ENCODE results near the gene SASH3.

The SASH3 gene

GRCh38 chrX:129808829-129809796 is 29.4 kb downstream of the SASH3 start:
- DNase-seq (ENCODE audit: low spot score): no peak

- no peak for DNase-seq (ENCODE audit: low spot score)
Observed at GRCh38 chrX:129813662-129814368, 34.1 kb downstream of the SASH3 start.

- no peak for DNase-seq (ENCODE audit: low spot score)
Observed at GRCh38 chrX:129818123-129818522, 38.4 kb downstream of the SASH3 start.

GRCh38 chrX:129823115-129823514 is 43.4 kb downstream of the SASH3 start:
- peak; percentile 51 for DNase-seq (ENCODE audit: low spot score)

- DNase-seq (ENCODE audit: low spot score): no peak
Observed at GRCh38 chrX:129823522-129823921, 43.8 kb downstream of the SASH3 start.

GRCh38 chrX:129824620-129825019 is 44.9 kb downstream of the SASH3 start:
- DNase-seq (ENCODE audit: low spot score): no peak

- no peak for DNase-seq (ENCODE audit: low spot score)
Observed at GRCh38 chrX:129825746-129826505, 46.2 kb downstream of the SASH3 start.

- DNase-seq (ENCODE audit: low spot score): no peak
Observed at GRCh38 chrX:129830494-129830893, 50.7 kb downstream of the SASH3 start.

GRCh38 chrX:129831091-129831885 is 51.5 kb downstream of the SASH3 start:
- DNase-seq (ENCODE audit: low spot score): no peak

GRCh38 chrX:129833153-129833990 is 53.6 kb downstream of the SASH3 start:
- peak; percentile 30 for DNase-seq (ENCODE audit: low spot score)

- no peak for DNase-seq (ENCODE audit: low spot score)
Observed at GRCh38 chrX:129836827-129837226, 57.1 kb downstream of the SASH3 start.

GRCh38 chrX:129840344-129840743 is 60.6 kb downstream of the SASH3 start:
- no peak for DNase-seq (ENCODE audit: low spot score)

- no peak for DNase-seq (ENCODE audit: low spot score)
Observed at GRCh38 chrX:129842510-129843208, 62.9 kb downstream of the SASH3 start.

GRCh38 chrX:129843209-129843458 is 63.4 kb downstream of the SASH3 start:
- DNase-seq (ENCODE audit: low spot score): no peak

- DNase-seq (ENCODE audit: low spot score): peak; percentile 93
Observed at GRCh38 chrX:129843459-129844306, 63.9 kb downstream of the SASH3 start, which contains the start of gene ZDHHC9. Gene ZDHHC9, minus strand, starts transcription at chrX:129843886. Its CDS starts 1,941 bp downstream, at chrX:129841945.

All from D341Med (cell line).